AG04450 (cell line): ENCODE results near the gene PLXNA1. TPM values are rescaled to one million over a fixed set of nuclear protein-coding genes. Genes with fewer than 3 reads are reported as not detected.

Experiments
- CTCF ChIA-PET: fragments of 300-600, 350-600 bp; formaldehyde crosslinking; extraction: SDS; loops from one replicate; lab custom pipeline; 2022; ENCODE audit warnings: antibody characterized with exemption, inconsistent platforms; lab: Charles Lee
- POLR2A ChIA-PET: fragments of 350-600 bp; formaldehyde crosslinking; extraction: SDS; loops from one replicate; lab custom pipeline; 2021; ENCODE audit warnings: antibody characterized with exemption, inconsistent platforms; lab: Yijun Ruan, JAX
- DNase-seq: peaks from one replicate; pipeline ENCODE4 v3.0.0-alpha.2; 2011; ENCODE audit warnings: low read depth, low spot score
- H3K27ac ChIP-seq: one replicate; pipeline ENCODE4 v1.5.1; 2012; ENCODE audit warnings: low read depth, low read length, control low read depth
- H3K27me3 ChIP-seq: one replicate; pipeline ENCODE4 v1.6.0; 2012; ENCODE audit warnings: low read length; ENCODE audit not compliant: control insufficient read depth, insufficient read depth
- H3K4me3 ChIP-seq: 2 replicates; pipeline ENCODE4 v1.5.1; 2011; ENCODE audit warnings: mild to moderate bottlenecking, low read depth, low read length, control low read depth
- H3K9me3 ChIP-seq: 2 replicates; pipeline ENCODE4 v1.5.1; 2012; ENCODE audit warnings: low read length; ENCODE audit not compliant: control insufficient read depth, insufficient read depth
- CTCF ChIP-seq: IDR thresholded peaks from 2 replicates; pipeline ENCODE4 v1.5.1; 2011; ENCODE audit warnings: low read depth, low read length, control low read depth, inconsistent platforms
- polyA plus RNA-seq: library from polyadenylated mRNA; depleted of rRNA; stranded (reverse); fragments of >200 nt; gene quantifications from 2 replicates; pipeline ENCODE4 v1.2.3, GENCODE V29; 2011

Gene PLXNA1
- polyA plus RNA-seq, 1 experiment, result 22.0 TPM

DNA sequence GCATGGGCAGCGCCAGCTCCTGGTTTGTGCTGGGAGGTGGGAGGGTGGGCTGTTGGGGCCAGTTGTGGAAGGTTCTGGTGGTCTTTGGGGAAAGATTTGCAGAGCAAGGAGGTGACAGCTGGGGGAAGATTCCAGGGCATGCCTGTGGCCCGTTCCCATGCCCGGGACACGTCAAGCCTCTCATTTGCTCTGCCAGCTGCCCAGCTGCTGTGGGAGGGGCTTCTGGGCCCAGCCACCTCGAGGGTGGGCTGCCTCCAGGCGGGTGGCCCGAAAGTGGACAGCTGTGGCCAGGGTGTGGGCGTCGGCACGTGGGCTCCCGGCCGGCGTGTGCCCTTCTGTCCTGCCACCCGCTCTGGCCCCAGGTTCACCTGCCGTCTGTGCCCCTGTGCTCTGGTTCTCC, 17.2 kb downstream of the PLXNA1 start:
- DNase-seq, result no peak
- H3K9me3 ChIP-seq, result no peaks in the 10 kb centered on the region; the same call in 1 of the 2 replicates
- no peak overlapping the region for H3K4me3 ChIP-seq
- no peaks in the 10 kb centered on the region for H3K27me3 ChIP-seq
- ChIA-PET POLR2A (no interaction called here), CTCF (interaction anchor here (0.6 to 2.1 kb wide), 2 partner anchors 248 kb away, joined by 3 to 6 read pairs; no protein-coding TSS in a partner anchor)
- no peak for TF ChIP-seq CTCF
- no peak overlapping the region for H3K27ac ChIP-seq

- H3K4me3 ChIP-seq, result no peak overlapping the region
- no peaks in the 10 kb centered on the region for H3K27me3 ChIP-seq
- POLR2A ChIA-PET, result no interaction called here
- DNase-seq, result no peak
- no peaks in the 10 kb centered on the region; the same call in 1 of the 2 replicates for H3K9me3 ChIP-seq
- CTCF ChIA-PET, result interaction anchor here (2.1 kb wide), 1 partner anchor 249 kb away, joined by 6 read pairs; no protein-coding TSS in a partner anchor
- no peak overlapping the region for H3K27ac ChIP-seq
- TF ChIP-seq CTCF, result no peak
Observed at GRCh38 chr3:127000761-127001160, 17.8 kb downstream of the PLXNA1 start.

DNA sequence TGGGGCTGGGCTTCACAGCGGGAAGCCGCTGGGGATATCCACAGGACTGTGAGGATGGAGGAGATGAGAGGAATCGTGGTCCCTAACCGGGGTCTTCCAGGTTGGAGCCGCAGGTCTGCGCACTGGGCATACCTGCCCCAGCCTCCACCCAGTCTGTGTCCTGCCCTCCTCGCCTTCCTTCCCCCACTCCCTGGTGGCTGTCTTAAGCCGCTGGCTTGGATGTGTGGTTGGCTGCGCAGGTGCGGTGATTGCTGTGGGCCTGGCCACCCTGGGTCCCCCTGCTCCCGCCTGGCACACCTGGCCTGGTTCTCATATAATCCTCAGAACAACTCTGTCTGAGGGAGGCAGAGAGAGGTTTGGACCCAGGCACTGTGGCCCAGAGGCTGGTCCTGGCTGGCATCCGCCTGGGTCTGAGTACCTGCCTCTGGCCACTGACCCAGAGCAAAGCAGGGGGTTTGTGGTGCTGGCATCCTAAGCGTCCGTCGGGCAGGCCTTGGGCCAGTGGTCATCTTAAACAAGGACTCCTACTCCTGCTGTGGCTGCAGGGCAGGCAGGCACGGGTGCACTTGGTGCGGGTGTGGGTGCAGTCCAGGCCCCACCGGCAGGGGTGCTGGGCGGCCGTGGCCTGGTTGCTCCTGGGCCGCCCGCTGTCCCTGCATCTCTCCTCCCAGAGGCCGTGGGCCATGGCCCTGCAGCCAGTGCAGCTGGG, 18.7 kb downstream of the PLXNA1 start:
- Histone ChIP-seq H3K9me3 (no peaks in the 10 kb centered on the region; the same call in 1 of the 2 replicates), H3K27ac (peak overlapping the region; percentile 93), H3K27me3 (no peaks in the 10 kb centered on the region), H3K4me3 (peak overlapping the region; percentile 10; the same call in 1 of the 2 replicates)
- CTCF ChIA-PET, result interaction anchor here (0.6 to 2.1 kb wide), 6 partner anchors 9 to 252 kb away, joined by 3 to 9 read pairs (median 4); partner anchors contain the start of gene PLXNA1
- no peak; the same call in 1 of the 2 replicates for TF ChIP-seq CTCF
- no peak for DNase-seq
- POLR2A ChIA-PET, result interaction anchor here (0.7 to 1.4 kb wide), 3 partner anchors 17 to 250 kb away, joined by 3 read pairs; partner anchors contain the start of gene PLXNA1

- Histone ChIP-seq H3K9me3 (no peaks in the 10 kb centered on the region; the same call in 1 of the 2 replicates), H3K27ac (peak overlapping the region; percentile 93), H3K4me3 (peak overlapping the region; percentile 36), H3K27me3 (no peaks in the 10 kb centered on the region)
- ChIA-PET CTCF (interaction anchor here (0.6 to 2.1 kb wide), 8 partner anchors 8 to 323 kb away, joined by 3 to 10 read pairs (median 5); partner anchors contain the start of gene PLXNA1), POLR2A (interaction anchor here (0.7 to 1.4 kb wide), 3 partner anchors 16 to 251 kb away, joined by 3 read pairs; partner anchors contain the start of gene PLXNA1)
- TF ChIP-seq CTCF, result peak; percentile 58
- DNase-seq, result peak; percentile 76
Observed at GRCh38 chr3:127002195-127003174, 19.6 kb downstream of the PLXNA1 start.
